Globus pallidus (tissue), 1 donor: ENCODE results near the gene LONP1.
A peak's percentile ranks its signal among the peaks of the same experiment; 100 is the strongest.
"Not testable (repeated sequence)": the region's sequence is repeated elsewhere in the genome, so short reads cannot be mapped to it uniquely, and the experiment has no call there.

Experiments
- DNase-seq: peaks from one replicate; pipeline ENCODE4 v3.0.0-alpha.2; 2015; ENCODE audit warnings: low spot score

Gene LONP1

DNA sequence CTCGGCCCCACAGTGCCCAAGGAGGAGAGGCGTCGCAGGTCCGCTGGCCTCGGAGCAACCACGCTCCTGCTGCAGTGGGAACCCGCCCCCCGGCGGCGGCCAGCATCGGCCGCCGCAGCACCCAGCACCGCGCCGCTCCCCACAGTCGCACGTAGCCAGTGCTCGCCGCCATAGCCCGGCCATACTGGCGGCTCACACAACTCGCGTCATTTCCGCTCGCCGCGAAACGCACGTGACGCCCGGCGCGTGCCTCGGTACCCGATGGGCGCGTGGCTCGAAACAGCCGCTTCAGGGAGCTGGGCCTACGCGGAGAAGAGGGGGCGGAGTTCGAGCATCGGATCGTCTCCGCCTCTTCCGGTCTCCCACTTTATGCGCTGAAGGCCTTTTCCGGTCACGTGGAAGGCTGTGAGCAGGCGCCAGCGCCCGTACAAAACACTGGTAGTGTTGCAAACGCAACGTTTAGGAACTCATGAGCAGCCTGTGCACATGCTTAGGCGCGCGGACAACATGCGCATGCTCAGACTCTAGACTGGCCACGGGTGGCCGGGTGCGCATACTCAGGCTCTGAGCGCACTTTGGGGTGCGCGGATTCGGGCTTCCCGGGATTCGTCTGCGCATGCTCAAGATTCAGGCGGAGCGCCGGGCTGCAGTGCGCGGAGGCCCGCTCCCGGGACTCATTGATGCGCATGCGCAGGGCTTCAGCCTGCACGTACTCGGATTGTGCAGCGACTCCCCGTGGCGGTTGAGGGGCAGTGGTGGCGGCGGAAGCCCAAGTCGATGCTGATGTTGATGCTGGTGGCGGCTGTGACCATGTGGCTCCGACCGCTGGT lies at the start of gene LONP1, which contains the start of gene CATSPERD:
Gene LONP1 (minus strand): TSS at position 186 of the 830 bp plus-strand sequence. CDS start 14 bp downstream, at position 172.
Gene CATSPERD (plus strand): TSS at position 677 of the 830 bp plus-strand sequence. CDS start 101 bp downstream, at position 778.
- DNase-seq = peak; percentile 99

- no peak for DNase-seq
Measured at GRCh38 chr19:5767949-5768348, 48.0 kb upstream of the LONP1 start.

GRCh38 chr19:5765220-5765619 lies 45.3 kb upstream of the LONP1 start:
- no peak for DNase-seq

DNA sequence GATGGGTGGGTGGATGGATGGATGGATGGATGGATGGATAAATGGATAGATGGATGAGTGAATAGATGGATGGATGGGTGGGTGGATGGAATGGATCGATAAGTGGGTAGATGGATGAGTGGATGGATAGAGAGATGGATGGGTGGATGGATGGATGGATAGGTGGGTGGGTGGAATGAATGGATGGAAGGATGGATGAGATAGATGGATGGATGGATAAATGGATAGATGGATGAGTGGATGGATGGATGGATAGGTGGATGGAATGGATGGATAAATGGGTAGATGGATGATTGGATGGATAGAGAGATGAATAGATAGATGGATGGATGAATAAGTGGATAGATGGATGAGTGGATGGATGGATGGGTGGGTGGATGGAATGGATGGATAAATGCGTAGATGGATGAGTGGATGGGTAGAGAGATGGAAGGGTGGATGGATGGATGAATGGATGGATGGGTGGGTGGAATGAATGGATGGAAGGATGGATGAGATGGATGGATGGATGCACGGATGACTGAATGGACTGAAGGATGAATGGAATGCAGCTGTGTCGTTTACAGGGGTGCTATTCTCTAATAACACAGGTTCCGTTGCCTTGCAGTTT lies 42.8 kb upstream of the LONP1 start:
- no peak for DNase-seq

DNA sequence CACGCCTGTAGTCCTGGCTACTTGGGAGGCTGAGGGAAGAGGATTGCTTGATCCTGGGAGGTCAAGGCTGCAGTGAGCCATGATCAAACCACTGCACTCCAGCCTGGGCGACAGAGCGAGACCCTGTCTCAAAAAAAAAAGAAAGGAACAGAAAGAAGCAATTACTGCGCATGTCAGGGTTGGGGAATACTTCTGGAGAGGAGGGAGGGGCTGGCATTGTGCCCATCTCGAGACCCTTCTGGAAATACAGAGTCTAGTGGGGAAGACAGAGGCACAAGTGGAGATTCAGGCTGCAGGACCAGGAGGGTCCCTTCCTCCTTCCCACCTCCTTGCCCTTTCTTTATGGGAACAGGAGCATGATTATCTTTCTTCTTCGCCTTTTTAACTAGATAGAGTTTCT lies 33.8 kb upstream of the LONP1 start:
- no peak for DNase-seq

GRCh38 chr19:5751709-5752108 lies 31.8 kb upstream of the LONP1 start:
- no peak for DNase-seq

- DNase-seq = no peak
Measured at GRCh38 chr19:5749505-5749904, 29.6 kb upstream of the LONP1 start.

DNA sequence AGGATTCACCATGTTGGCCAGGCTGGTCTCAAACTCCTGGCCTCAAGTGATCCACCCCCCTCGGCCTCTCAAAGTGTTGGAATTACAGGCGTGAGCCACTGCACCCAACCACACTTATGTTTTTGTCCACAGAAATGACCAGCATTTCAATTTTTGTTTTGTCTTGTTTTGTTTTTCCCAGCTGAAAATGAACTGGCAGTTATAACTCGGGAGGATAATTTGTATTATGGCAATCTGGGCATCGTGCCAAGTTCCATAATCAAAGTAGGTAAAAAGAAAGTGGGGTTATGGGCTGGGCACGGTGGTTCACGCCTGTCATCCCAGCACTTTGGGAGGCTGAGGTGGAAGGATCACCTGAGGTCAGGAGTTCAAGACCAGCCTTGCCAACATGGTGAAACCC lies 29.0 kb upstream of the LONP1 start:
- not testable (repeated sequence) for DNase-seq

- DNase-seq = not testable (repeated sequence)
Measured at GRCh38 chr19:5744999-5745398, 25.1 kb upstream of the LONP1 start.

GRCh38 chr19:5743630-5744029 lies 23.7 kb upstream of the LONP1 start:
- no peak for DNase-seq

DNA sequence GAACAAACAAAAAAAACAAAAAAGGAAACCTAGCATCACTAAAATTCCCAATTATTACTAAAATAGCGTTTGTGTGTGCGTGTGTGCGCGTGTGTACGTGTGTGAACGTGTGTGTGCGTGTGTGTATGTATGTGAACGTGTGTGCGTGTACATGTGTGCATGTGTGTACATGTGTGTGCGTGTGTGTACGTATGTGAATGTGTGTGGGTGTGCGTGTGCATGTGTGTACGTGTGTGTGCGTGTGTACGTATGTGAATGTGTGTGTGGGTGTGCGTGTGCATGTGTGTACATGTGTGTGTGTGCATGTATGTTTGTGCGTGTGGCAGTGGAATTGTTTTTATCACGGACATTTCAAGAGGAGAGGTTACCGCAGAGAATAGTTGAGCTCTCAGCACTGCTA lies 22.1 kb upstream of the LONP1 start:
- no peak for DNase-seq

DNA sequence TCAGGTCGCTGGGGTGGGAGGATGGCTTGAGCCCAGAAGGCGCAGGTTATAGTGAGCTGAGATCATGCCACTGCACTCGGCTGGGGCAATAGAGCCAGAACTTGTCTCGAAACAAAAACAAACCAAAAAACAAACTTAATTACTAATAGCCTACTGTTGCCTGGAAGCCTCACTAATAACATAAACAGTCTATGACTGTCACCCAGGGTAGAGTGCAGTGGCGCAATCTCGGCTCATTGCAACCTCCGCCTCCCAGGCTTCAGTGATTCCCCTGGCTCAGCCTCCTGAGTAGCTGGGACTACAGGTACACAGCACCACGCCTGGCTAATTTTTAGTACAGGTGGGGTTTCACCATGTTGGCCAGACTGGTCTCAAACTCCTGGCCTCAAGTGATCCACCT lies 18.5 kb upstream of the LONP1 start:
- no peak for DNase-seq

- DNase-seq = not testable (repeated sequence)
Measured at GRCh38 chr19:5733172-5733571, 13.2 kb upstream of the LONP1 start.

- DNase-seq = no peak
Measured at GRCh38 chr19:5727453-5728050, 7.6 kb upstream of the LONP1 start.

GRCh38 chr19:5719274-5719960 lies 529 bp downstream of the LONP1 start:
- DNase-seq = peak; percentile 8

DNA sequence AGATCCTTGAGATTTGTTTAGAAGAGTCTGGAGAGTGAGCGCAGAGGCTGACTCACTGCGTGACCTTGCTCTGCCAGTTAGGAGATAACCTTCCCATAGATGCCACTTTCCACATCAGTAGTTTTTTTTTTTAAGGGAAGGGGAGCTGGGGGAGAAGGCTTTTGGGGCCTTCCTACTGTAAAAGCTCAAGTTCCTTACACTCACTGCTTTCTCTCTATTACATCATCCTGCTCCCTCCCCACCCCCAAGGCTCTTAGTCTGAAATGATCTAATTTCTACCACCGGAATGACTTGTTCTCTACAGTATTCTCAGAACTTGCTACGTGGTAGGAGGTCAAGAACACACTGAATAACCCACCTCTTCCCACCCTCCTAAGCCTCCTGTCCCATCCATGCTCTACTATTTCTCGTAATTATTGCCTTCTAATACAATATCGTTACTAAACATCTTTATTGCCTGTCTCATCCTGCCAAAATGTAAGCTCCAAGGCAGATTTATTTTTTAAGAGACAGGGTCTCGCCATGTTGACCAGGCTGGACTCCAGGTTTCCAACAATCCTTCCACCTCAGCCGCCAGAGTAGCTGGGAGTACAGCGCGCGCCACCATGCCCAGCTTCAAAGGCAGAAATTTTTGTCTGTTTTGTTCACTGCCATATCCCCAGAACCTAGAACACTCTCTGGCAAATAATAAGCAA lies 1.2 kb downstream of the LONP1 start:
- no peak for DNase-seq

GRCh38 chr19:5718037-5718578 lies 1.8 kb downstream of the LONP1 start:
- DNase-seq = no peak

- DNase-seq = no peak
Measured at GRCh38 chr19:5717215-5717935, 2.6 kb downstream of the LONP1 start.

- DNase-seq = no peak
Measured at GRCh38 chr19:5714816-5715215, 5.1 kb downstream of the LONP1 start.

DNA sequence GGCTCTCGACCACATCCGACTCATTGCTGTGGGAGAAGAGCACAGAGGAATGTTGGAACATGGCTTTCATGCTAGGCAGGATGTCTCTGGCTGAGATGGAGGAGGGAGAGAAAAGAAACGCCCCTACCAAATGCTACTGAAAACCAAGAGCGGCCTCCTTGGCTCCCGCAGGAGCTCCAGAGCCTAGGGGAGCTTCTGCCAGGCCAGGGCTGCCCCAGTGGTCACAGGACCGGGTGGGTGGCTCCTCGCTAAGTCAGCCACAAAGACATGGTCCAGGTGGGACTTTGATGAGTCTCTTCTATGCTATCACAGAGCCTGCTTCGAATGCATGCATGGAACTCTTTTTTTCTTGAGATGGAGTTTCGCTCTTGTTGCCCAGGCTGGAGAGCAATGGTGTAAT lies 6.7 kb downstream of the LONP1 start:
- no peak for DNase-seq

DNA sequence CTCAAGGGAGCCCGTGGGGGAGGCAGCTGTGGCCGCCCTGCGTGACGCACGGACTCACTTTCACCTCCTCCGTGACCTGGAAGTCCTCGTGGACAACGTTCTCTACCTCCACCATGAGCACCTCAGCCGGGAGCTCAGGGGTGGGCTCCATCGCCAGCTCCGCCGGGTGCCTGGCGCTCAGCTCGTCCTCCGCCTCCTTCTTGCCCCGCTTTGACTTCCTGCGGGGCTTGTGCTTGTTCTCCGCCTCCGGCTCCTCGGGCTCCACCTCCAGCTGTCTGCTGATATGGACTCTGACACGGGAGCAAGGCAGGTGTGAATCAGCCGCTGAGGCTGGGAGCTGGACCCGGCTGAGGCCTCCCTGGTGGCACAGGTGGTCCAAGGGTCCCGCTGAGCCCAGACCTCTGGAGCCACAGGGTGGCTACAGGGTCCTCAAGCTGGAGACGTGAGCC lies 8.2 kb downstream of the LONP1 start:
- DNase-seq = no peak
